Motor neuron (in vitro differentiated cells): ENCODE data around the gene CDK10. TPM values are rescaled to one million over a fixed set of nuclear protein-coding genes. Genes with fewer than 3 reads are reported as not detected.
A peak's percentile ranks its signal among the peaks of the same experiment; 100 is the strongest.
"Not testable (repeated sequence)": the region's sequence is repeated elsewhere in the genome, so short reads cannot be mapped to it uniquely, and the experiment has no call there.

Source experiments
- ATAC-seq, 8 experiments: fragments of 200-7000 bp; cut with Tn5 transposase; replicated peaks in 6 of 8; 2 replicates each; pipeline ENCODE4 v1.8.0; 2021; ENCODE audit warnings: mild to moderate bottlenecking in 8 of 8, moderate library complexity in 8 of 8
- H3K27ac ChIP-seq, 2 donors: fragments of 250-450 bp; sonication (Bioruptor Pico); 2 replicates each; pipeline ENCODE4 v1.9.0; 2021; ENCODE audit warnings: antibody characterized with exemption in 2 of 2, mild to moderate bottlenecking in 2 of 2, moderate library complexity in 1 of 2
- H3K4me1 ChIP-seq, 2 donors: fragments of 250-450 bp; sonication (Bioruptor Pico); replicated peaks in 1 of 2; 2 replicates each; pipeline ENCODE4 v1.6.1; 2021; ENCODE audit warnings: antibody characterized with exemption in 2 of 2, mild to moderate bottlenecking in 2 of 2, moderate library complexity in 1 of 2
- H3K4me3 ChIP-seq, 5 donors: fragments of 250-450 bp; sonication (Bioruptor Pico); 2 replicates each; pipeline ENCODE4 v1.9.0; 2021; ENCODE audit warnings: antibody characterized with exemption in 5 of 5, mild to moderate bottlenecking in 5 of 5, moderate library complexity in 4 of 5
- WGBS, 10 experiments: fragments of 450-650 bp; shearing (Covaris generic); methylation state at CpG; one replicate each; pipeline ENCODE4 v1.0.0; 2022; 5-methylcytosine and 5-hydroxymethylcytosine counted together
- in situ Hi-C, 9 experiments: fragments of 400-800 bp; cut with MboI; loops; one replicate each; pipeline ENCODE4 v1.15.0; 2021; ENCODE audit warnings: low sequenced_read_pairs in 9 of 9, low pct_unique_long_range_greater_than_20kb in 2 of 9; ENCODE audit not compliant: unreplicated experiment in 9 of 9
- total RNA-seq, 8 experiments: library from RNA; unstranded; fragments of 300-600 nt; gene quantifications; 2 replicates each; pipeline versions ENCODE4 v1.2.3 to v1.2.4, GENCODE V29; 2022

The CDK10 gene
- total RNA-seq, 8 experiments from 2014 or later = 18.3 to 122 (median 46.6) TPM

DNA sequence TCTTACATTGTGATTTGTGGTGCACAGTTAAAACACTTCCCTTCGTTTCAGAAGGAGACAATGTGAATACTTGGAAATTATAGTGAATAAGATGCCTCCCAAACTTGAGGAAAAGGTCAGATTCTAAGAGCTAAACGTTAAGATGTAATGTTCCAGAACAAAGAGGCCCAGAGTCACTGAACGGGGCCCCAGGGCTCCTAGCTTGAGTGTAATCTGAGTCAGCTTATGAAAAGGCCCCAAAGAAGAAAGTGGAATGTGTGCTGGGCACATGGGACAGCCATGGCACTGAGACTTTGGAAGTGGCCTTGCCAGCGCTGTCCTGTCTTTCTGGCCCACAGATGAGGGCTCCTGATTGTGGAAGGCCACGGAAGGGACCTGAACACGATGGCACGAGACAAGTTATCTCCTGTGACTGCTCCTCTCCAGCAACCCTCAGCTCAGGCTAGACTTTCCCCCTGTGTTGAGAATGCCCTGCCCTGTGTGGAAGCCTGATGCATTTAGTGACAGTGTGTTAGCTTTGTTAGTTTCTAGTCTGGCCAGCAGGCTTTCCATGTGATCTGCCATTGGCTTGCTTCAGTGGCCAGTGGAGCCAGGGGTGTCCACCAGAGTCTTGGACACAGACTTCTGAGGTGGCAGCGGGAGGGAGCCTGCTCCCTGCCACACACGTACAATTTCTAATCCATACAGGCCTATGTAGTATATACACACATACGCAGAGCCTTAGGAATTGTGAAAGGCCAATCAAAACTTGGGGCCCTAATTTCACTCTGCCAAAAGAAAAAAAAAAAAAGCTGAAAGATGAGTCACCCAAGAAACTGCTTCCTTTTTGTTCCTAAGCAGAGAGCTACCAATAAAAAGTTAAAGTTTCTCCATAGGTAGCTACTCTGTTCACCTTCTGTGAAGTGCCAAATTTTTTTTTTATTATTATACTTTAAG is 15.7 kb upstream of the CDK10 start:
- Histone ChIP-seq H3K27ac (no peak overlapping the region), H3K4me1 (no peaks in the 10 kb centered on the region), H3K4me3 (no peak overlapping the region)
- ATAC-seq = peak in 1 of 8 experiments; percentile 18
- 40 to 100% (median 90%) methylated on average over 1 to 8 of the region's 10 CpGs; no CpG with 5 or more reads in 2 of the 10 experiments for WGBS, 10 experiments
- in situ Hi-C loops = no loop called here

GRCh38 chr16:89671565-89671964 is 14.9 kb upstream of the CDK10 start:
- ATAC-seq, in situ Hi-C loops, H3K4me3 ChIP-seq, H3K27ac ChIP-seq, H3K4me1 ChIP-seq: not testable (repeated sequence)
- WGBS, 10 experiments = 100% methylated on average over 2 of the region's 4 CpGs; no CpG with 5 or more reads in 9 of the 10 experiments

DNA sequence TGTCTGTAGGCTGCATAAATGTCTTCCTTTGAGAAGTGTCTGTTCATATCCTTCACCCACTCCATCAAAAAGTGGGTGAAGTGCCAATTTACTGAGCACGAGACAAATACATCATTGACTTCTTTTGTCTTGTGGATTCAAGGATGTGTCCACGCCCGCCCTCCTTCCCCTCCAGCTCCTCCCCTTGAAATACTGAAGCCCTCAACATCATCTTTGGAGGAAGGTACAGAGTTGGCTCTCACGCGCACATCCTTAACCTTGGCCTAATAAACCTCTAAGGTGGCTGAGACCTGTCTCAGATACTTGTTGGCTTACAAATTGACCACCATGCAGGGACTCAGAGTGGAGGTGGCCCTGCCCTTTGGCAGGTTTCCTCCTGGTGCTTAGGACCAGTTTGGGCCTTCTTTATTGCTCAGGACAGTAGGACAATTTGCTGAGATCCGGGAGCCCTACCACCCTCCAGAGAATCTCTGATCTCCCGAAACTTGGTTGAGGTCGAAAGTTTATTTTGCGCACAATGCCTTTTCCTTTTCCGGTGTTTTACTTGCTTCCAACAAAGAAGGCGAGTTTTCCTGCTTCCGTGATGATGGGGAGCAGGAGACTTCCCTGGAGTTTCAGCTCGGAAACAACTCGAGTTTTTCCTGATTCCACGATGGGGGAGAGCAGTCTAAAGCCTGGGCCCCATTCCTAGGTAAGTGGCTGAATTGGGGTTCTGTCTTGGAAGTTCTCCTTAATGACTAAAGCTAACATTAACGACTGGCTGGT is 14.1 kb upstream of the CDK10 start:
- WGBS, 10 experiments = 48 to 100% (median 88%) methylated on average over 1 to 13 of the region's 16 CpGs; no CpG with 5 or more reads in 1 of the 10 experiments
- H3K4me3 ChIP-seq = no peak overlapping the region
- no peaks in the 10 kb centered on the region for H3K4me1 ChIP-seq
- H3K27ac ChIP-seq = no peak overlapping the region
- in situ Hi-C loops = no loop called here
- ATAC-seq = no peak

- ATAC-seq = no peak
- 80 to 100% (median 88%) methylated on average over 1 to 2 of the region's 2 CpGs for WGBS, 10 experiments
- H3K4me3 ChIP-seq = no peak overlapping the region
- no peak overlapping the region for H3K27ac ChIP-seq
- in situ Hi-C loops = no loop called here
- H3K4me1 ChIP-seq = no peaks in the 10 kb centered on the region
Observed at GRCh38 chr16:89678258-89678657, 8.2 kb upstream of the CDK10 start.

DNA sequence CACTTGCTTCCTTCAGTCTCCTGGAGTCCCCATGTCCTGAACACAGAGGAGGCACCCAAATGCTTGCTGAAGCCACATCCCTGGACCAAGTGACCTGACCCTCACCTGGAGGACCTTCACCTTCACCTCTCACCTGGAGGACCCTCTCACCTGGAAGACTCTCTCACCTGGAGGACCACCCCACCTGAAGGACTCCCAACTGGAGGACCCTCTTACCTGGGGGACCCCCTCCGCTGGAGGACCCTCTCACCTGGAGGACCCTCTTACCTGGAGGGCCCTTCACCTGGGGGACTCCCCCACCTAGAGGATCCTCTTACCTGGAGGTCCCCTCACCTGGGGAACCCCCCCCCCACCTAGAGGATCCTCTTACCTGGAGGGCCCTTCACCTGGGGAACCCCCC is 573 bp upstream of the CDK10 start:
- 88 to 100% methylated on average over 1 of the region's 1 CpG; no CpG with 5 or more reads in 8 of the 10 experiments for WGBS, 10 experiments
- Histone ChIP-seq H3K4me1 (peaks cover 5 to 6% of the 10 kb centered on the region in 2 donors), H3K27ac (no peak overlapping the region), H3K4me3 (no peak overlapping the region)
- in situ Hi-C loops = no loop called here
- no peak for ATAC-seq

GRCh38 chr16:89687092-89687940 is 827 bp downstream of the CDK10 start:
- peak; percentile 54 to 64 (median 60) for ATAC-seq
- in situ Hi-C loops = no loop called here
- 0 to 100% (median 20%) methylated on average over 1 to 24 of the region's 42 CpGs; no CpG with 5 or more reads in 2 of the 10 experiments for WGBS, 10 experiments
- peaks cover 5 to 6% of the 10 kb centered on the region in 2 donors for H3K4me1 ChIP-seq
- peak overlapping the region; percentile 56 to 98 (median 84) for H3K4me3 ChIP-seq
- peak overlapping the region; percentile 85 to 89 for H3K27ac ChIP-seq

DNA sequence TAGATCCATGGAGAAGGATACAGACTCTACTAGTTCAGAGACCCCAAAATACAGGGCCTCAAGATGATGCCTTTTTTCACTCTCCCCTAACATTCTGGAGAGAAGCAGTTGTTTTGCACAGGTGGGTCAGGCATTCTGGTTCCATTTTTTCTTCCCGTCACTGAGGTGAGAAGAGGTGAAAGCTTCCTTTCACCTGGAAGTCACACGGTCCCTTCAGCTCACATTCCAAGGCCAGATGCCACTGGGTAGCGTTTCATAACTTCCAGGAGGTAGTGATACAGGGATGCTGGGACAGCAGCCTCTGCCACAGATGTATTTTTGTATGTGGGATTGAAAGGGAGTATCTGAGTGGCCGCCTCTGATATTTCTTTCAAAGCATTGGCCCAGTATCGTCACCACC is 1.9 kb downstream of the CDK10 start:
- Histone ChIP-seq H3K27ac (no peak overlapping the region), H3K4me1 (peaks cover 5 to 6% of the 10 kb centered on the region in 2 donors), H3K4me3 (no peak overlapping the region)
- in situ Hi-C loops = no loop called here
- no peak for ATAC-seq
- WGBS, 10 experiments = 73 to 100% (median 100%) methylated on average over 1 to 3 of the region's 5 CpGs; no CpG with 5 or more reads in 5 of the 10 experiments

DNA sequence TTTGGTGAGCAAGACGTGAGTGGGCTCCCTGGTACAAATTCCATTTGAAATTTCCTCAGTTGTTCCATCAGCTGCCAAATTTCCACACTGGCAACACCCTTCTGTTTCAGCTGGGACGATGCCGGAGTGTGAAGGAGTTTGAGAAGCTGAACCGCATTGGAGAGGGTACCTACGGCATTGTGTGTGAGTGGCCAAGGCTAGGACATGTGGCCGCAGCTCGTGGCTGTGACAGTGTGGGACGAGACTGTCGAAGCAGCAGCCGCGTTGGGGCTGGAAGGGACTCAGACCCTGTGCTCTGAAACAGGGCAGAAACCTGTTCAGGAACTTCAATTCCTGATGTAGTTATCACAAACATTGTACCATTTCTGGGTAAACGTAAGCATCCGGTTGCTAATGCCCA is 2.7 kb downstream of the CDK10 start:
- Histone ChIP-seq H3K4me3 (no peak overlapping the region), H3K27ac (no peak overlapping the region), H3K4me1 (peaks cover 5 to 6% of the 10 kb centered on the region in 2 donors)
- in situ Hi-C loops = no loop called here
- WGBS, 10 experiments = 80 to 100% (median 97%) methylated on average over 1 to 8 of the region's 13 CpGs; no CpG with 5 or more reads in 1 of the 10 experiments
- ATAC-seq = no peak

DNA sequence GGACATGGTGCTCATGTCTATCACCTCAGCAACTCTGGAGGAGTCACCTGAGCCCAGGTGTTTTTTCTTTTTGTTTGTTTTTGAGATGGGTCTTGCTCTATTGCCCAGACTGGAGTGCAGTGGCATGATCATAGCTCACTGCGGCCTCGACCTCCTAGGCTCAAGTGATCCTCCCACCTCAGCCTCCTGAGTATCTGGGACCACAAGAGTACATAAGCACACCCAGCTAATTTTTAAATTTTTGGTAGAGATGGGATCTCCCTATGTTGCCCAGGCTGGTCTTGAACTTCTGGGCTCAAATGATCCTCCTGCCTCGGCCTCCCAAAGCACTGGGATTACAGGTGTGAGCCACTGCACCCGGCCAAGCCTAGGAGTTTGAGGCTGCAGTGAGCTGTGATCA is 3.1 kb downstream of the CDK10 start:
- ATAC-seq, in situ Hi-C loops, H3K4me3 ChIP-seq, H3K27ac ChIP-seq, H3K4me1 ChIP-seq: not testable (repeated sequence)
- WGBS, 10 experiments = 90 to 100% (median 100%) methylated on average over 2 to 4 of the region's 4 CpGs; no CpG with 5 or more reads in 3 of the 10 experiments

DNA sequence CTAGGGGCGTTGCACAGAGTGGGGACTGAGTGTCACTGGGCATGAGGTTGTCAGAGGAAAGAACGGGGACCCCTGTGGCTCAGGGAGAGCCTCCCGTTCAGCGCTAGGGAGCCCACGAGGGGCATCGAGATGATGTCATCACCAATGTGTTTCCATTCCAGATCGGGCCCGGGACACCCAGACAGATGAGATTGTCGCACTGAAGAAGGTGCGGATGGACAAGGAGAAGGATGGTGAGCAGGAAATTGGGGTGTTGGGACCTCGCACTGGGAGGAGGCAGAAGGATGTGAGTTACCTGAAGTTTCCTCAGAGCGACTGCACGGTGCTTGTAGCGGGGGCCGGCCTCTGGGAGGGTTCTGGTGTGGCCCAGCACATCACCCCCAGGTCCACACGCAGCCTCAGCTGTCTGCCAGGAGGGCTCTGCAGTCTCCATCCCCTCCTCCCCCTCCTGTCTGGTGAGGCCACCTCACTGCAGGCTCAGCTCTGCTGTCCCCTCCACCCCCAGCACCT is 4.0 kb downstream of the CDK10 start:
- 91 to 100% (median 100%) methylated on average over 1 to 12 of the region's 16 CpGs; no CpG with 5 or more reads in 6 of the 10 experiments for WGBS, 10 experiments
- Histone ChIP-seq H3K4me3 (no peak overlapping the region), H3K27ac (no peak overlapping the region), H3K4me1 (peaks cover 5 to 6% of the 10 kb centered on the region in 2 donors)
- ATAC-seq = no peak
- in situ Hi-C loops = no loop called here

GRCh38 chr16:89691231-89691985 is 4.9 kb downstream of the CDK10 start:
- Histone ChIP-seq H3K4me1 (peaks cover 5 to 6% of the 10 kb centered on the region in 2 donors), H3K27ac (no peak overlapping the region), H3K4me3 (no peak overlapping the region)
- in situ Hi-C loops = no loop called here
- no peak for ATAC-seq
- WGBS, 10 experiments = 76 to 100% (median 100%) methylated on average over 1 to 3 of the region's 21 CpGs; no CpG with 5 or more reads in 7 of the 10 experiments
